ENCODE results near the gene RBM39.

The RBM39 gene

GRCh38 chr20:35732644-35732982, 9.4 kb downstream of the RBM39 start:
- ChIA-PET CTCF (interaction anchor here (1.1 kb wide), 1 partner anchor 9 kb away, joined by 3 read pairs; the partner anchor contains the start of gene RBM39), POLR2A (interaction anchor here (1.0 to 7.0 kb wide), 3 partner anchors 9 to 14 kb away, joined by 3 to 81 read pairs (median 4); partner anchors contain the start of gene RBM39)
- DNase-seq (ENCODE audit: extremely low spot score): no peak
- TF ChIP-seq, protein P1, sequence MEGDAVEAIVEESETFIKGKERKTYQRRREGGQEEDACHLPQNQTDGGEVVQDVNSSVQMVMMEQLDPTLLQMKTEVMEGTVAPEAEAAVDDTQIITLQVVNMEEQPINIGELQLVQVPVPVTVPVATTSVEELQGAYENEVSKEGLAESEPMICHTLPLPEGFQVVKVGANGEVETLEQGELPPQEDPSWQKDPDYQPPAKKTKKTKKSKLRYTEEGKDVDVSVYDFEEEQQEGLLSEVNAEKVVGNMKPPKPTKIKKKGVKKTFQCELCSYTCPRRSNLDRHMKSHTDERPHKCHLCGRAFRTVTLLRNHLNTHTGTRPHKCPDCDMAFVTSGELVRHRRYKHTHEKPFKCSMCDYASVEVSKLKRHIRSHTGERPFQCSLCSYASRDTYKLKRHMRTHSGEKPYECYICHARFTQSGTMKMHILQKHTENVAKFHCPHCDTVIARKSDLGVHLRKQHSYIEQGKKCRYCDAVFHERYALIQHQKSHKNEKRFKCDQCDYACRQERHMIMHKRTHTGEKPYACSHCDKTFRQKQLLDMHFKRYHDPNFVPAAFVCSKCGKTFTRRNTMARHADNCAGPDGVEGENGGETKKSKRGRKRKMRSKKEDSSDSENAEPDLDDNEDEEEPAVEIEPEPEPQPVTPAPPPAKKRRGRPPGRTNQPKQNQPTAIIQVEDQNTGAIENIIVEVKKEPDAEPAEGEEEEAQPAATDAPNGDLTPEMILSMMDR (IDR thresholded peaks at IDR 0.05; ENCODE audit: control extremely low read depth, extremely low read depth, low read depth, missing control alignments): no peak

- ChIA-PET POLR2A (interaction anchor here (1.0 to 7.0 kb wide), 2 partner anchors 9 to 13 kb away, joined by 4 to 81 read pairs; partner anchors contain the start of gene RBM39), CTCF (interaction anchor here (1.1 kb wide), 1 partner anchor 10 kb away, joined by 3 read pairs; the partner anchor contains the start of gene RBM39)
- DNase-seq (ENCODE audit: extremely low spot score): no peak
- TF ChIP-seq, protein P1 (IDR thresholded peaks at IDR 0.05; ENCODE audit: control extremely low read depth, extremely low read depth, low read depth, missing control alignments): no peak
Observed at GRCh38 chr20:35731862-35732643, 10.0 kb downstream of the RBM39 start.

GRCh38 chr20:35731469-35731788, 10.6 kb downstream of the RBM39 start:
- POLR2A ChIA-PET: interaction anchor here (1.0 to 7.0 kb wide), 3 partner anchors 9 to 13 kb away, joined by 3 to 81 read pairs (median 5); partner anchors contain the start of gene RBM39

GRCh38 chr20:35730583-35731468, 11.2 kb downstream of the RBM39 start:
- POLR2A ChIA-PET: interaction anchor here (0.6 to 7.0 kb wide), 6 partner anchors 9 to 105 kb away, joined by 3 to 81 read pairs (median 4); partner anchors contain the start of genes PHF20 and RBM39
- TF ChIP-seq, protein P1 (IDR thresholded peaks at IDR 0.05; ENCODE audit: control extremely low read depth, extremely low read depth, low read depth, missing control alignments): no peak
- CTCF ChIA-PET: interaction anchor here (1.5 kb wide), 1 partner anchor 153 kb away, joined by 3 read pairs; no protein-coding TSS in a partner anchor
- DNase-seq (ENCODE audit: extremely low spot score): no peak

More at GRCh38 chr20:35731469-35731788, 10.6 kb downstream of the RBM39 start:
- CTCF ChIA-PET: interaction anchor here (1.5 kb wide), 1 partner anchor 153 kb away, joined by 3 read pairs; no protein-coding TSS in a partner anchor
- no peak for DNase-seq (ENCODE audit: extremely low spot score)
- TF ChIP-seq, protein P1 (IDR thresholded peaks at IDR 0.05; ENCODE audit: control extremely low read depth, extremely low read depth, low read depth, missing control alignments): no peak

GRCh38 chr20:35729836-35730582, 12.1 kb downstream of the RBM39 start:
- no peak for DNase-seq (ENCODE audit: extremely low spot score)
- POLR2A ChIA-PET: interaction anchor here (0.9 to 7.0 kb wide), 4 partner anchors 8 to 42 kb away, joined by 4 to 81 read pairs (median 4); partner anchors contain the start of genes PHF20 and RBM39
- TF ChIP-seq, protein P1 (IDR thresholded peaks at IDR 0.05; ENCODE audit: control extremely low read depth, extremely low read depth, low read depth, missing control alignments): no peak
- CTCF ChIA-PET: interaction anchor here (1.1 to 1.5 kb wide), 2 partner anchors 10 to 154 kb away, joined by 3 read pairs; no protein-coding TSS in a partner anchor

Data from GM10248 (cell line).